Measurements from ENCODE around the gene PRSS57. TPM values are rescaled to one million over a fixed set of nuclear protein-coding genes. Genes with fewer than 3 reads are reported as not detected.
"Not testable (repeated sequence)": the region's sequence is repeated elsewhere in the genome, so short reads cannot be mapped to it uniquely, and the experiment has no call there.

The PRSS57 gene
- total RNA-seq, 1 experiment from 2014 or later = not detected

GRCh38 chr19:723247-723646, 28.0 kb upstream of the PRSS57 start:
- DNase-seq (ENCODE audit: low spot score) = no peak

- DNase-seq (ENCODE audit: low spot score) = no peak
Observed at GRCh38 chr19:722553-723101, 27.4 kb upstream of the PRSS57 start.

GRCh38 chr19:720345-721160, 25.3 kb upstream of the PRSS57 start:
- no peak for DNase-seq (ENCODE audit: low spot score)

- DNase-seq (ENCODE audit: low spot score) = no peak
Observed at GRCh38 chr19:719636-720344, 24.5 kb upstream of the PRSS57 start.

- DNase-seq (ENCODE audit: low spot score) = no peak
Observed at GRCh38 chr19:718991-719512, 23.8 kb upstream of the PRSS57 start.

- no peak for DNase-seq (ENCODE audit: low spot score)
Observed at GRCh38 chr19:718251-718951, 23.1 kb upstream of the PRSS57 start.

GRCh38 chr19:715347-715746, 20.1 kb upstream of the PRSS57 start:
- no peak for DNase-seq (ENCODE audit: low spot score)

- DNase-seq (ENCODE audit: low spot score) = no peak
Observed at GRCh38 chr19:711254-711653, 16.0 kb upstream of the PRSS57 start.

- DNase-seq (ENCODE audit: low spot score) = no peak
Observed at GRCh38 chr19:710767-711166, 15.5 kb upstream of the PRSS57 start.

- no peak for DNase-seq (ENCODE audit: low spot score)
Observed at GRCh38 chr19:709965-710571, 14.8 kb upstream of the PRSS57 start.

GRCh38 chr19:709196-709964, 14.1 kb upstream of the PRSS57 start:
- no peak for DNase-seq (ENCODE audit: low spot score)

- no peak for DNase-seq (ENCODE audit: low spot score)
Observed at GRCh38 chr19:708154-709143, 13.2 kb upstream of the PRSS57 start, which contains the start of gene PALM. Gene PALM, plus strand, starts transcription at chr19:708935. Its CDS starts 212 bp downstream, at chr19:709147.

GRCh38 chr19:704447-704741, 9.1 kb upstream of the PRSS57 start:
- DNase-seq (ENCODE audit: low spot score) = no peak

- peak; percentile 42 for DNase-seq (ENCODE audit: low spot score)
Observed at GRCh38 chr19:703651-704446, 8.6 kb upstream of the PRSS57 start.

- no peak for DNase-seq (ENCODE audit: low spot score)
Observed at GRCh38 chr19:703329-703650, 8.0 kb upstream of the PRSS57 start.

GRCh38 chr19:702847-703246, 7.6 kb upstream of the PRSS57 start:
- DNase-seq (ENCODE audit: low spot score) = not testable (repeated sequence)

GRCh38 chr19:699885-700284, 4.6 kb upstream of the PRSS57 start:
- DNase-seq (ENCODE audit: low spot score) = not testable (repeated sequence)

- not testable (repeated sequence) for DNase-seq (ENCODE audit: low spot score)
Observed at GRCh38 chr19:698529-698928, 3.3 kb upstream of the PRSS57 start.

Measured in HT-29 (cell line).